HG02763 (cell line): ENCODE data around the gene QKI.
A peak's percentile ranks its signal among the peaks of the same experiment; 100 is the strongest.
"Not testable (repeated sequence)": the region's sequence is repeated elsewhere in the genome, so short reads cannot be mapped to it uniquely, and the experiment has no call there.

Experiments
- ATAC-seq: cut with Tn5 transposase; IDR thresholded peaks from one replicate; pipeline ENCODE4 v1.9.1; 2021; ENCODE audit warnings: mild to moderate bottlenecking, moderate library complexity; ENCODE audit not compliant: unreplicated experiment

QKI gene

DNA sequence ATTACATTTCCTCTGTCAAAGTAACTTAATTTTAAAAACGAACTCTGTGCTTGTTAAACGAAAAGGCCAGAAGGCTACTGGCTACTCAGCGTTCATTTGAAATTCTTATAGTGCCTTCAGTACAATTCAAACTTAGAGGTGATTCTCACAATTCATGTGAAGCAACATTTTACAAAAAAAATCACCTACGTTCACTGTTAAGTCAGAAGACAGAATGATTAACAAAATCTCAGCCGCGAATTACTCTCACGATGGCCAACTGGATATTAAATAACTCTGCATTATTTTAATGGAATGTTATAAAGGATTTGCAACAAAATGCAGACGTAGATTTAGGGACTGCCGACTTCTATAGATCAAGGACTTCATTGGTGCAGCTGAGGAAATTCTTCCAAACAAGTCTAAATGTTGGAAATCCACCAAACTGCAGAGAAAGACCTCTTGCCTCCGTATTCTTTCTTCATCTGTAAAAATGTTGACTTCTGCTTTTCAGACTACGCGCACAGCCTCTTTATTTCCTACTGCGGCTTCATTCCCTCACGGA is 1.6 kb upstream of the QKI start:
- no peak for ATAC-seq

DNA sequence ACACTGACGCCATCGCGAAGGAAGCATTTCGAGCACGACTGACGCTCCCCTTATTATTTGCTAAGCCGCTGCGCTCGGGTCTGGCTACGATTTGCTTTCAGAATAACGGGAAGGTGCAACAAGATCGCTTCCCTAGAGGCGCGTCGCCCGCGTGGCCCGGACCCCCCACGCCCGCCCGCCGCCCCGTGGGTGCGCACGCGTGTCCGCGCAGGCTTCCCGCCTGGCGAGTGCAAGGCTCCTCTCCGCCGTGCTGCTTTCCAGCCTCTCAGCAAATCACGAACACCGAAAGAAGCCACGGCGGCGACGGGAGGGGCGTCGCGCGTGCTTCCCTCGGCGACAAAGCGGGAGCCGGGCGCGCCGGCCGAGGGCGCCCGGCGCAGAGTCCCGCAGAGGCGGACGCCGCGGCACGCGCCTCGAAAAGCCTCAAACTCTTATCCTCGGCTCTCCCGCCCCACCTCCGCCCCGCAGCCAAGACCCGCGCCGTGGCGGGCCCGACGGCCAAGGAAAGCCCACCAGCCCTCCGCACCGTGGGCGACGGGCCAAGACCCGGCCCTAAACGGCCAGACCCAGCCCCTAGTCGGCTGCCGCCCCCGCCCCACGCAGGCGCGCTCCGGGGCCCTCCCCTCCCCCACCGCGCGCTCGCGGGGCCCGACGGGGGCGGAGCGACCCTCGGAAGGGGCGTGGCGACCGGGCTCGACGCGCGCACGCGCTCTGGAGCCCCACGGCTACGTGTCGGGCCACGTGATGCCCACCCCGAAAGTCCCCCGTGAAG is 987 bp upstream of the QKI start:
- peak; percentile 53 for ATAC-seq

DNA sequence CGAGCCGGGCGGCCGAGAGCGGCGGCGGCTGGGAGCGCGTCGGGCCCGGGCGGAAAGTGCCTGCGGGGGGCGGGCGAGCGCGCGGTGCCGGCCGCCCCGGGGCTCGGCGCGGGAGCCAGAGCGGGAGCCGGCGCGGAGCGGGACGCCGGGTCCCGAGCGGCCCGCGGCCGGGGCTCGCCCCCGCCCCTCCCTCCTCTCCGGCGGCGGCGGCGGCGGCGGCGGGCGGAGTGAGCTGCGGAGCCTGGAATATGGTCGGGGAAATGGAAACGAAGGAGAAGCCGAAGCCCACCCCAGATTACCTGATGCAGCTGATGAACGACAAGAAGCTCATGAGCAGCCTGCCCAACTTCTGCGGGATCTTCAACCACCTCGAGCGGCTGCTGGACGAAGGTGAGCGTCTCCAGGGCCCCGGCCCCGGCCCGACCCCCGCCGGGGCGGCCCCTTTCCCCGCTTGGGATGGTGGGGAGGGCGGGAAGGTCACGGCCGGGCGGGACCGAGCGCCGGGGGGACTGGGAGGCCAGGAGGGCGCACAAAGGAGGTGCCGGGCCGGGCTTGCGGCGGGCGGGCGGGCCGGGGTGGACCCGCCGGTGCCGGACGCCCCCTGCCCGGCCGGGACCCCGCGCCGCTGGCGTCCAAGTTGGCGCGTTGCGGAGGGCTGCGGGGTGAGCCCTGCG is 565 bp downstream of the QKI start:
- ATAC-seq = peak; percentile 1

DNA sequence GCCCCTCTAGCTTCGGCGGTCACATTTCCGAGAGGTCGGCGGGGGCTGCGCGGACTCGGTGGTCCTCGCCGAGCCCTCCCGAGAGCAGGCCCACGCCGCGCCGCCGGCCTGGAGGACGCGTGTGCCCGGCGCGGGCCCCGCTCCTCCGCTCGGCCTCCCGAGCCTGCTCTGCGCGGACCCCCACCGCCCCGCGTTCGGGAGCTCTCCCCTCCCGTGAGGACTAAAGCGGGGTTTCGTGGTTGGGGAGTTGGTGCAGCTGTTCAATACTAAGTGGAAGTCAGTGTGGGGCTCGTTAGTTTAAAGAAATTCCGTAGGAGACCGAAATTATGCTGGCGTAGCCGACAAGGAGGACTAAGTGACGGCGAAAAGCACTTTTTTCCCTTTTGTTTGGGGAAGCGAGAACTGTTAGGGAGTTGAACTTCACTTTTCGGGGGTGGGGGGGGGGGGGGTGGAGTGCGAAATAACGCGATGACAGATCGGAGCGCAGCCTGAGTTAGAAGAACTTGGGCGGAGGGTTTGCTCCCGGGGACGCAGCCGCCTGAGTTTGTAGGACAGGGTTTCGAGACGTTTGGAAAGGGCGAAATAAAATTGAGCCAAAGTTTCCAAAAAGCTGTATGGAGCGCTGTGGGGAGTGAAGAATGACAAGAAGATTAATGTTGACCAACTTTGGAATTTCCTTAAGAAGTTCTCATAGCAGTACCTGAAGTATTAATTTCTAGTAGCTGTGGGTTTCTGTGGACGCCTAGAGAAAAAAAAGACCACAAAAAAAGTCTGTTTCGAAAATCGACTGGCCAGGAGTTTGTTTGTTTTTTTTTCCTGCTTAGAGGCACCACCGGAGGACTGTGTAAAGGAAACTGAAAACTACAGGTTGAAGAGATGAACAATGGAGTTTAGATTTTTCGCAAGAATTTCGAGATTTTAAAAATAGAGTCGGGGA is 1.4 kb downstream of the QKI start:
- no peak for ATAC-seq

DNA sequence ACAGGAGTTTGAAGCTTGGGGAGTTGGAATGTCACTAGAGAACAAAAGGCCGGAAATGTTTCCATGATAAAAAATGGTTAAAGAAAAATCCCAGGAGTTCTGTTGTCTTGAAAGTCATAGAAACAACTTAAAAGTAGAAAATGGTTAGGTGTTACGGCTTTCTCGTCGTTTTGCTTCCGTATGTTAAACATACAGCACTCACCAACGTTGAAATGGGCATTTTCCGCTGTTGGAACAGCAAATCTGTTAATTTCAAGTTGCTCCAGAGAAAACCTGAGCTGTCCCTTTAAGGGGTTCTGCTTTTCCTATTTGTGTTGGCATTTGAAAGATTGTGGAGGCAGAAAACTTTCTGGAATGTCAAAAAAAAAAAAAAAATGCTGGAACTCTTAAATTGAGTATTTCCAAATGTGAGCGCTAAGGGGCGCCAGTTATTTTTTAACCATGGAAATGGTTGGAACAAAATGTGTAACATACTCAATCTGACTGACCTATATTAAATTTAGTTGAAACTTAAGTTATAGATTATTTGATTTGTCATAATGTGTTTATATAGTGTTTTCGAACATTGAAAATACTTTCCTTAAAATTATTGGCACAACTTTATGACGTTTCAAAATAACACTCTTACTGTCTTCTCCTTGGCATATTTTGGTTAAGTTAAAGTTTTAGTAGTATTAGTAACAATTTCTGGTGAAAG is 2.2 kb downstream of the QKI start:
- no peak for ATAC-seq

DNA sequence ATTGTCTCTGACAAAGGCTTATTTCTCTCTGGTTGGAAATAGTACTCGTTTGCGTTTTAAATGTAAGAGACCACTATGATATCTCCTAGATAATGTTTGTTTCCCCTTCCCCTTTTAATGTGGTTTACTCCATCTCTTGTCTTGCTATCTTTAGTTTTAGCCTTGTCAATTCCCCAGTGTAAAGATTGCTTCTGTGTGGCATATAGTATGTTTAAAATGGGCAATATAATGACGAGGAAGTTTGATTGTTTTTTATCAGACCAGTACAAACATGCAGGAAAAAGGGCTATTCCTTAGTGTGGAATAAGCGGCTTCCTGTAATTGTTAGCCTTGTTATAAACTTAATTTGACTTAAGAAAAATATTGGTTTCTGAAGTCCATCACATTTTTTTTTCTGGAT is 3.1 kb downstream of the QKI start:
- ATAC-seq = no peak

DNA sequence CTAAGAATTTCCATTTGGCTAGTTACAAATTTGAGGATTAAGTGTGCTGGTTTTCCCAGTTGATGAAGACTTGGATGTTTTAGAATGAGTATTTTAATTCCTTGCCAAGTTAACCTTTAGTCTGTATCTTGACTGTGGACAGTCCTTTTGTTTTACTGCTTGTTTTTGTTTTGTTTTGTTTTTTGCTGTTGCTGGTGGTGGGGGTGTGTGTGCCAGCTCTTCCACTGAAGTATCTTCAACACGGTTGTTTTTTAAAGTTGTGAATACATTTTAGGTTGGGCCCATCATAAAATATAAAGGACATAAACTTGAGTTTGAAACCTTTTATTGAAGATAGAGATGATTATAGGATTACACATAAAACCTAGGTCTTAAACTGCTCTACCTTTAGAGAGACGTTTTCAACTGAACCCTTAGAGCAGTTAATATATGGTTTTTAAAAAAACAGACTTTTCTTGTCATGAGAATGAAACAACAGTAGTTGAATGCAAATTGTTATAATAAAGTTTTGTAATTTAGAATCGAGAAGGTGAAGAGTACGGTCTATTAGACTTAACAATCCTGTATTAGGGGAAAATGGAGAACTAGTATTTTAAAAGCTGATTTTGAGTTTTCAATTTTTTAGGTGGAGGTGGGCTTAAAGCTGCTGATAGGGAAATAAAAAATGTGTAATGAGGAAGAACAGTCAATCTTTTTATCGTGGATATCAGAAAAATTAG is 4.0 kb downstream of the QKI start:
- no peak for ATAC-seq

DNA sequence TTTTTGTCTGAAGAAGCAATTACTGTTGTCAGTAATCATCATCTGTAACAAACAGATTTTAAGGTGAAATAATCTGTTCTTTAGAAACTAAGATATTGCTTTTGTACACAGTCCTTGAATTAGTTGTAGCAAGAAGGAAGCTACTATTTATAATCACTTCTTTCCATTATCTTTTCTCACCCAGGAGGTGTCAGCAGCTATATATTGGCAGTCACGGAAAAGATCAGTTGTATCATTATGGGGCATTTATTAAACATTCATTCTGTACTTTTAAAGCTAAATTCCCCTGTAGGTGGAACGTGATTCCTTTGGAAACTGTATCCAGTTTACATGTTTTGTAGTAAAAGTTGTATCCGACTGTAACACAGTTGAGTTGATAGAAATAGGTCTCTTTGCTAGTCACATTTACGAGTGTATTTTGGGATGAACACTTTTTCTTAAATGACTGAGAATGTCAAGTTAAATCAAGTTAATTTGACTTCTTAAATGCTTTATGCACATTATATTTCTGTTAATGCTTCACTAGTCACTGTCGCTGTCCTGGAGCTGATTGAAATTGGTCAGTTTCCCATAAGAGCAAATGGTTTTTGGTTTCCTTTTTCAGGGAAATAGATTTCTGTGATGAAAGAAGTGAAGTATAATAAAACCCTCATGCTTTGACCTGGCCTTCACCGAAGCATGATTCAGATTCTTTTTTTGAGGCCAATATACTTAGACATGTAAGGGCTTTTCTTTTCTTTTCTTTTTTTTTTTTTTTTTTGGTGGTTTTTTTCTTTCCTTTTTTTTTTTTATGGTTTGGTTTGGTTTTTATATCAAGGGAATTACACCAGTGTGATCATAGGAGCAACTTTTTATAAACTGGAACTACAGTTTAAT is 5.1 kb downstream of the QKI start:
- ATAC-seq = no peak

DNA sequence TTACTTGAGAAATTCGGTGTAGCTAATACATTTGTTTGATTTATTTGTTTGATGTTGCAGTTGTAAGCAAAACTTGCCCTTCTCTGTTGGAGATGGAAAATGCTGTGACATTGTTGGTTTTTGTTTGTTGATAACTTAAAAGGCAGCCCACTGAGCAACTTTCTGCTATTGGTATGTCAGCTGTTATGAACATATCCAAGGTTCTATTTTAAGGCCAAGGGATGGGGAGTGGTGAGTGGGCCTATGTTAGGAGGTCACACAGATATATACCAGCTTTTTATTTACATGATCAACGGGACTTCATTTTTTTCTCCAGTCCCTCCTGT is 5.7 kb downstream of the QKI start:
- ATAC-seq = no peak

DNA sequence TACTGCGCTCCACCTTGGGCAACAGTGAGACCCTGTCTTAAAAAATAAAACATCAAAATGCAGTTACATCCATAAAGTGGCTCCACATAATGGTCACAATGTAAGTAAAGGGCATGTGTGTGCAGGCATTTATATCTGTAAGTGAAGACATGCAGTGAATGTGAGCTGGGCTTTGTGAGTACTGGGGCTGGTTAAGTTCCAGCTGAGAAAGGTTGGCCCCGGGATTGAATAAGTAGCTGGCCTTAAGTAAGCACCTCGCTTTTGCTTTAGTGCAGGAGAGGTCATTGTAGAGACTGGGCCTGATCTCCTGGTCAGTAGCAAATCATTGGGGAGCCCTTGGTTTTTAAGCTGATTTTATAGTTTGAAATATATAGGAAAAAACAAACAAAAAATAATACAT is 8.0 kb downstream of the QKI start:
- no peak for ATAC-seq

DNA sequence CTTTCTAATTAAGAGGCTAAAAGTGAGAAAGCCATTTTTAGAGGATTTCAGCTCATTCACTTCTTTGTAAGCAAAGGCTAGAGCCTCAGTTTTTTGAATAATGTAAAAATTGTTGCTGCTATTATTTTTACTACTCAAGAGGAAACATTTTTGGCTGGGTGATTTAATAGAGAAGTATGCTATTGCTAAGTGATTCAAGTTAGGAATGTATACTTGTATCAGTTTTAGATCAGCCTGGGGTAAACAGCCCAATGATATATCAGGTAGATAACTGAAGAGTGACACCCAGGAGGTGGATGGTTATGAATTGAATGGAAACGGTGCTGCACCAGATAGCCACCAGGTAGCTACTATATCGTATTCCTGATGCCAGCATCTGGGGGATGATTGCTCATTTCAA is 9.2 kb downstream of the QKI start:
- ATAC-seq = no peak

DNA sequence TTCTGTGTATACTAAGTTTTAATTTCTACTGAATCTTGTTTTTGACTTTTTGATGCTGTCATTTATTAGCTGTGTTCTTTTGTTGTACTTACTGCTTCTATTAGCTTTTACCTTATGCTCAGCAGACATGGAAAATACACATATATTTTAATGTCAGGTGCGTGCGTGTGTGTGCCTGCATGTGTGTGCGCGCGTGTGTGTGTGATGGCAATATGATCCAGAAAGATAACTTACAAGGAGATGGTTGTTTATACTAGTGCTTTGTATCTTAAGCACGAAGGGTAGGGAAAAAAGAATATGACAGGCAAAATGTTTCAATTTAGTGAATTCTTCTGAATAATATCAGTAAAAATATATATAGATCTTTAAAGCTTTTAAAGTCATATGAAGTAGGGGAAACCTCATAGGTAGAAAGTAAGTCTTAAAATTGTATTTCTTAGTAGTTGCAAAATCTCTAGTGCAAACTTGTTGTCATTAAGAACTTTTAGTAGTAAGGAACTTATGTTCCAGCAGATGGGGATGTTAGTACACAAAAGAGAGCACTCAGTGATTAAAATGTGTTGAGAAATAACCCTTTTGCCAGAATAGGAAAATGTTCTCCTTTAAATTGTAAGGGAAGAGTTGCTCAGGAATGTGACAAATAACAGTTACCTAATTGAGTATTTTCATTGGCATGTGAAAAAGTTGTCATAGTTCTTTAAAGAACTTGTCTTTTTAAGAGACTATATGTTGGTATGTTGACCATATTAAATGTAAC is 13.2 kb downstream of the QKI start:
- no peak for ATAC-seq

DNA sequence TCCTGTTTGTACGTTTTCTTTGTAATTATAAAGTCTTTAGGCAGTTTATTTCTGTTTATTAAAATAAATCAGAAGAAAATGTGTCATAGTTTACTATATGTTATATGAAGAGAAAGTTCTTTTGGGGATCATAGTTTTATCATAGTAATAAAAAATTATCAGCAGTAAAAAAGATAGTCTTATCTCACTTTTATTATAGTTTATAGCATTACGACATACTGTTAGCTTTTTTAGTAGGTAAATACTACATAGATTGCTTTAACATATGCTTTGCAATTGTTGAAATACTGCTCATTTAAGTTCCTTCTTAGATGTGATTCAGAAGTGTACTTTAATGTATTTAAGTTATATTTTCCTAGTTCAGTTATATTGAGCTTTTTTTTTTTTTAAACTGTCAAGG is 13.9 kb downstream of the QKI start:
- no peak for ATAC-seq

DNA sequence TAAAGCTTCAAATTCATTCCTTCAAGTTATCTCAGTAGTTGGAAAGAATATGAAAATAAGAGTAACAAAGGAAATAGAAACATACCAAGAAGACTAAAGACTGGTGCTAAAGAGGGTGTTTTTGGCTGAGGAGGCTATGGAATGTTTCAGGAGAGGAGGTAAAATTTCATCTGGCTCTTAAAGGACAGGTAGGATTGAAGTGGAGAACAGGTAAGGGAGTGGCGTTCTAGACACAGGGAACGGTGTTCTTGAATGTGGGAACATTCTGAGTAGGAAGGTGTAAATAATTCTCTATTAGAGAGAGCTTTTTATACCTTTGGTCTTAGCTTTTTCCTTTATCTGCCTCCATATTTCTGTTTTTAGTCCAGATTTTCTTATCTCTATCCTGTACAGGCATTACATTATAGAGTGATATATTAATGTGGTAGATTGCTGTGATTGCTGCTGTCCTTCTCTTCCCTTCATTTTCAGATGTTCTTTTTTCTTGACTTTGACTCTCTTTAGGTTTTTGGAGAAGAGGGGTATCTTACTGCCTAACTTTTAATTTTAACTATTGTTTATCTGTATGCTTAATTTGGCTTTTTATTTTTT is 15.4 kb downstream of the QKI start:
- no peak for ATAC-seq

DNA sequence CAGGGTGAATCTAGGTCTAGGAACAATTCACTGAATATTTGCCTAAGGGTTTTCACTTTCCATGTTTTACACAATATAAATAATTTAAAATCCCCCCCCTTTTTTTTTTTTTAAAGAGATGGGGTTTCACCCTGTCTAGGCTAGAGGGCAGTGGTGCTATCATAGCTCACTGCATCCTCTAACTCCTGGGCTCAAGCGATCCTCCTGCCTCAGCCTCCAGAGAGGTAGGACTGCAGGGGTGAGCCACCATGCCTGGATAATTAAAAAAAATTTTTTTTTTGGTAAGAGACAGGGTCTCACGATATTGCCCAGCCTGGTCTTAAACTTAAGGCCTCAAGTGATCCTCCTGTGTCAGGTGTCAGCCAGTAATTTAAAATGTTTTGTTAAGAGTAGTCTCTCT is 17.8 kb downstream of the QKI start:
- no peak for ATAC-seq

DNA sequence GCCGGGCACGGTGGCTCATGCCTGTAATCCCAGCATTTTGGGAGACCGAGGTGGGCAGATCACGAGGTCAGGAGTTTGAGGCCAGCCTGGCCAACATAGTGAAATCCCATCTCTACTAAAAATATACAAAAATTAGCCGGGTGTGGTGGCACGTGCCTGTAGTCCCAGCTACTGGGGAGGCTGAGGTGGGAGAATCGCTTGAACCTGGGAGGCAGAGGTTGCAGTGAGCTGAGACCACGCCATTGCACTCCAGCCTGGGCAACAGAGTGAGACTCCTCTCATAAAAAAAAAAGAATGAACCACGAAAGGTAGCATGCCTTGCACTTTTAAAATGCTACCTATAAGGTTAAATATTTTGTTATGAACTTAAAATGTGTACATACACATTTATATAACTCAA is 19.0 kb downstream of the QKI start:
- not testable (repeated sequence) for ATAC-seq

DNA sequence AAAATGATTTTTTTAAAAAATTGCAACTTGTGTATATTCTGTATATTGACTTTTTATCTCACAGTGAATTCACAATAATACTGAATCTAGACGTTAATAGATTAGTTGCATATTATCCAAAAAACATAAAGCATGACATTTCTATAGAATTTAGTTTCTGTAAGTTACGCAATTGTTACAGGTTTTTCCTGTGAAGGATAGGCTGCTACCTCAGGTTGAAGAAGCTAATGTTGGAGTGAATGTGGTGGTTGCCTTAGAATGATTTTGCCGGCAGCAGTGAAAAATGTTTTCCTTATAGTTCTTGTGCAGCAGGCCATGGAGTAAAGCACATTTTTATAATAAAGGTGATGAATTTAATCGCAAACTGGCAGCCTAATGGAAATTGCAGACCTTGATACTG is 20.5 kb downstream of the QKI start:
- ATAC-seq = no peak

DNA sequence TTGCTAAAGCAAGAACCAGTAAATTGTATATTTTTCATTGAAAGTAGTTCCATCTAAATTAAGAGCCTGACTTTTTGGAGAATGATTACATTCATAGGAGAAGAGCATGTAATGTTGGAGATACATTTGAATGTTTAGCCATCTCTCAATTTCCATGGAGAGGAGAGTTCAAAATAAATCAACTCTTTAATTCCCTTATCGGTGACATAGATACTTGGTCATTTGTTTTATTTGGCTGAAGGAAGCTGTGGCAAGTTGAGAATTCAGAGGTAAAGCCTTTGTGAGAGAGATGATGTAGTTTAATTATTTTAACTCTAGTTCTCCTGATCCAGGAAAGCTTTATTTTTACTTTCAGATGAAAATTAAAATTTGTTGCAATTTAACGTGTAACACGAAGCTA is 22.3 kb downstream of the QKI start:
- ATAC-seq = no peak
